Left ventricle myocardium inferior (tissue), 1 donor: ENCODE data around the gene HERC2. TPM values are rescaled to one million over a fixed set of nuclear protein-coding genes. Genes with fewer than 3 reads are reported as not detected.

Source experiments
- DNase-seq: peaks from one replicate; pipeline ENCODE4 v3.0.0-alpha.2; 2020
- H3K27ac ChIP-seq: fragments of 200-600 bp; replicated peaks from 2 replicates; pipeline ENCODE4 v1.8.0; 2021
- H3K27me3 ChIP-seq: fragments of 200-600 bp; 2 replicates; pipeline ENCODE4 v1.8.0; 2021; ENCODE audit warnings: low read depth
- H3K36me3 ChIP-seq: fragments of 200-600 bp; 2 replicates; pipeline ENCODE4 v1.8.0; 2021
- H3K4me1 ChIP-seq: fragments of 200-600 bp; 2 replicates; pipeline ENCODE4 v1.8.0; 2021
- H3K4me3 ChIP-seq: fragments of 200-600 bp; 2 replicates; pipeline ENCODE4 v1.8.0; 2021; ENCODE audit warnings: mild to moderate bottlenecking, moderate library complexity
- H3K9me3 ChIP-seq: fragments of 200-600 bp; replicated peaks from 2 replicates; pipeline ENCODE4 v1.8.0; 2021
- intact Hi-C: fragments of 100-400 bp; cut with micrococcal nuclease; formaldehyde crosslinking; loops from one replicate; pipeline ENCODE4 v1.11.0; 2022
- total RNA-seq: library from RNA; stranded (reverse); fragmentation: NEBNext Ultra II Directional; extraction: Animal tissue kit (Norgen Biotek cat#: 25700); gene quantifications from one replicate; pipeline ENCODE4 v1.2.1, GENCODE V29; 2021
- TF ChIP-seq, protein P1 (sequence below): fragments of 200-600 bp; IDR thresholded peaks from 2 replicates; pipeline ENCODE4 v1.8.0; 2021; ENCODE audit warnings: antibody characterized with exemption, mild to moderate bottlenecking, borderline replicate concordance
- donor health status: DM: no; HTN: yes; CAD: no; lungs with severe emphysema.

Gene HERC2
- total RNA-seq, 1 donor from 2014 or later = 45.8 TPM

DNA sequence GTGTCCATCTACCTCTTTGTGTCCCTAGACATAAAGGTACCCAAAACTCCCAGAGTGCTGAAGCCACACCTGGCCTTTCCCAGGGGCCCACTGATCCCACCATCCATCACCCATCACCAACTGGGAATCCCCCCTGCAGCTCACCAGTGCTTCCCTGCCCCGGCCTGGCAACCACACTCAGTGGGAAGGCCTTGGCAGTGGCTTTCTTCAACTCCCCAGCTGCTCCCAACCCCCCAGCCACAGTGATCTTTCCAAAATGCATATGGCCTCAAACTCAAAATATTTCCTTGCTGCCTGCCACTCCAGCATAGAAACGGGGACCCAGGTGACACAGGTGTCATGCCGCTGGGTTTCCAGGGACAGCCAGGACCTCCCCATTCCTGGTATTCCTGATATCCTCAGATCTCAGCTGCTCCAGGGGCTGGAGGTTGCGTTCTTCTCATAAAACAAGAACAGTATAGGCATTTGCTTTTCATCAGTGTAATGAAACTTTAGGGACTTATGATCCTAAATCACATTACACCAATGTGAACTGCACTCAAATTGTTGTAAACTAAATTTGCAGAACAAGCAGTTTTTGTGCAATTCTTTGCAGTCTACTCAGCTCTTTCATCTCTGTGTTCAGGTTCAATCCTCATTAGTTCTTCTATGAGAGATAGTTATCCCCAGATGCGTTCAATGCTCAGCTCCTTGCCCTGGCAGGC, 224.2 kb downstream of the HERC2 start:
- no peaks in the 10 kb centered on the region for H3K9me3 ChIP-seq
- peaks cover 89% of the 10 kb centered on the region for H3K27me3 ChIP-seq
- peaks cover 49% of the 10 kb centered on the region for H3K4me1 ChIP-seq
- intact Hi-C loops = no loop called here
- no peak for DNase-seq
- H3K4me3 ChIP-seq = no peak overlapping the region
- TF ChIP-seq, protein P1, sequence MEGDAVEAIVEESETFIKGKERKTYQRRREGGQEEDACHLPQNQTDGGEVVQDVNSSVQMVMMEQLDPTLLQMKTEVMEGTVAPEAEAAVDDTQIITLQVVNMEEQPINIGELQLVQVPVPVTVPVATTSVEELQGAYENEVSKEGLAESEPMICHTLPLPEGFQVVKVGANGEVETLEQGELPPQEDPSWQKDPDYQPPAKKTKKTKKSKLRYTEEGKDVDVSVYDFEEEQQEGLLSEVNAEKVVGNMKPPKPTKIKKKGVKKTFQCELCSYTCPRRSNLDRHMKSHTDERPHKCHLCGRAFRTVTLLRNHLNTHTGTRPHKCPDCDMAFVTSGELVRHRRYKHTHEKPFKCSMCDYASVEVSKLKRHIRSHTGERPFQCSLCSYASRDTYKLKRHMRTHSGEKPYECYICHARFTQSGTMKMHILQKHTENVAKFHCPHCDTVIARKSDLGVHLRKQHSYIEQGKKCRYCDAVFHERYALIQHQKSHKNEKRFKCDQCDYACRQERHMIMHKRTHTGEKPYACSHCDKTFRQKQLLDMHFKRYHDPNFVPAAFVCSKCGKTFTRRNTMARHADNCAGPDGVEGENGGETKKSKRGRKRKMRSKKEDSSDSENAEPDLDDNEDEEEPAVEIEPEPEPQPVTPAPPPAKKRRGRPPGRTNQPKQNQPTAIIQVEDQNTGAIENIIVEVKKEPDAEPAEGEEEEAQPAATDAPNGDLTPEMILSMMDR = no peak
- no peaks in the 10 kb centered on the region for H3K36me3 ChIP-seq
- H3K27ac ChIP-seq = no peak overlapping the region

DNA sequence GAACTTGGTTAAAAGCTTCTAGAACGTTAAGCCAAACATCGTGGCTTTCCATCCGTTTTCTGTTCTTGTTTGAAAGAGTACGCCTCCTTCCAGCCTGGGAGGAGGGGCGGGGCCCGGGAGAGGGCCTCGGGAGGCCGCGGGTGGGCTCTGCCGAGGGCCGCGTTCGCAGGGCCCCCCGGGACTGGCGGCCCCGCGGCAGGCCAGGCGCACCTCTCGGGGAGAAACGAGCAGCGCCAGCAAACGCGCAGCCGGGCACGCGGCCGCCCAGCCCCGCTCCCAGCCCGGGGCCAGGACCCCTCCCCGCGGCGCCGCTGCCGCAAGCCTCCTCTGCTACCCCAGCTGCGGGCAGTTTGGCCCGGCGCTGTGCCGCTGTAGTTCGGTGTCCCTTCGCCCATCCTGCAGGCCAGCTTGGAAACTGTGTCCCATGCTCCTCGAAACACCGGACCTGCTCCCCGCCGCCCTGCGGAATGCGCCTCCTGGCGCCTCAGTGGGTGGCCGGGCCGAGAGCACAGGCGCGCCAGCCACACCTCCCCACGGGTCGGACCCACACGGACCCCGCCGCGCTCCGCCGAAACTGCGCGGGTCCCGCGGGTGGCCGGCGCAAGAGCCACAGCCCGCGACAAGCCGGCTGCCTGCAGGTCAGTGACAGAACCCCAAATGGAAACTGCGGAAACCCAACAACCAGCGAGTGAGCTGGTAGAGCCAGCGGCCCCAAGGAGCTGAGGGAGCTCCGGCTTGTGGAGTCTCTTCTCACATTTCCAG, 225.1 kb downstream of the HERC2 start:
- peaks cover 49% of the 10 kb centered on the region for H3K4me1 ChIP-seq
- DNase-seq = no peak
- TF ChIP-seq, protein P1 = no peak
- no peaks in the 10 kb centered on the region for H3K36me3 ChIP-seq
- intact Hi-C loops = no loop called here
- peak overlapping the region; percentile 75 for H3K27ac ChIP-seq
- H3K4me3 ChIP-seq = peak overlapping the region; percentile 70
- H3K27me3 ChIP-seq = peaks cover 91% of the 10 kb centered on the region
- peaks cover under 1% of the 10 kb centered on the region for H3K9me3 ChIP-seq

DNA sequence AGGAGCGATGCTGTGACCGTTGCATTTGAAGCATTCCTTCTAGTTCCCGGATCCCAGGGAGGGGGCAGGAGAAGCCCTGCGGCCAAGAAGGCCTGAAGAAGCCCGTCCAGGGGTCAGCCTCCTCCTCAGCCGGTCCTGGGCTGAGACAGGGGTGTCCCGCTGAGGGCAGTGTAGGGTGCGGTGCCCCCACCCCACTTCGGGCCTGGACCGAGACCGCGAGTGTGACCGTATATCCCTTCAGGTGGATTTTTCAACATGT, 225.6 kb downstream of the HERC2 start:
- no peaks in the 10 kb centered on the region for H3K36me3 ChIP-seq
- TF ChIP-seq, protein P1 = no peak
- H3K27me3 ChIP-seq = peaks cover 93% of the 10 kb centered on the region
- peaks cover 6% of the 10 kb centered on the region for H3K9me3 ChIP-seq
- H3K4me1 ChIP-seq = peaks cover 49% of the 10 kb centered on the region
- peak overlapping the region; percentile 75 for H3K27ac ChIP-seq
- H3K4me3 ChIP-seq = peak overlapping the region; percentile 70
- intact Hi-C loops = no loop called here
- DNase-seq = no peak

DNA sequence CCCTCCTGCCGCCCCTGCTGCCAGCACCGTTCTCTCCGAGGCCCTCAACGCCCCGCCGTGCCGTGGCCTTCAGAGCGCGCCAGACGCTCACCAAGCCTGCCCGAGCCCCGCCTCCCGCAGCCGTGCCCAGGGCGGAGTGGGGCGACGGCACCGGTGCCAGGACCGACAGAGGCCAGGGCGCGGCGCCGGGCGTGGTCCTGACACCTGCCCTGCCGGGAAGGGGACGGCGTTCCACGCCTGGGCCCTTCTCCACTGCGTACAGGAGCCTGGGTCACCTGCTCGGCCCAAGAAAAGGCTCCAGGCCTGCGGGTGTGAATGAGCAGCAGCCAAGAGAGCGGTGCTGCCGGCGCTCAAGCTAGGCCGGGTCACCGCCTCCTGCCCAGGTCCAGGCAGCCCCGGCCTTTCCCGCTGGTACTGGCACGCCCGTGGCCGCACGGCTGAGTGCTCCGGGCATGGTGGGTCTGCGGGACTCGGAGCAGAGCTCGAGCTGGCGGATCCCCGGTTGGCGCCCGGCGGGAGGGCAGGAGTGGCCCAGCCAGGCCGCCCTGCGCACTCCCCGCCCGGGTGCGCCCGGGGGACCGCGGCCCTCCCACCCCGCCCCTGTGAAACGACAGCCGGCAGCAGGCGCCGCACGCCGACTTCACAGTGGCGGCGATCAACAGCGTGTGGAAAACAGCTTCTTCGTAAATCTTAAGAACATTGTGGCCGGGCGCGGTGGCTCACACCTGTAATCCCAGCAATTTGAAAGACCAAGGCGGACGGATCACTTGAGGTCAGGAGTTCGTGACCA, 227.1 kb downstream of the HERC2 start:
- no peak for DNase-seq
- peaks cover 83% of the 10 kb centered on the region for H3K27me3 ChIP-seq
- H3K4me3 ChIP-seq = peak overlapping the region; percentile 70
- H3K36me3 ChIP-seq = no peaks in the 10 kb centered on the region
- H3K27ac ChIP-seq = peak overlapping the region; percentile 75
- TF ChIP-seq, protein P1 = no peak
- peaks cover 16% of the 10 kb centered on the region for H3K9me3 ChIP-seq
- intact Hi-C loops = no loop called here
- peaks cover 49% of the 10 kb centered on the region for H3K4me1 ChIP-seq

DNA sequence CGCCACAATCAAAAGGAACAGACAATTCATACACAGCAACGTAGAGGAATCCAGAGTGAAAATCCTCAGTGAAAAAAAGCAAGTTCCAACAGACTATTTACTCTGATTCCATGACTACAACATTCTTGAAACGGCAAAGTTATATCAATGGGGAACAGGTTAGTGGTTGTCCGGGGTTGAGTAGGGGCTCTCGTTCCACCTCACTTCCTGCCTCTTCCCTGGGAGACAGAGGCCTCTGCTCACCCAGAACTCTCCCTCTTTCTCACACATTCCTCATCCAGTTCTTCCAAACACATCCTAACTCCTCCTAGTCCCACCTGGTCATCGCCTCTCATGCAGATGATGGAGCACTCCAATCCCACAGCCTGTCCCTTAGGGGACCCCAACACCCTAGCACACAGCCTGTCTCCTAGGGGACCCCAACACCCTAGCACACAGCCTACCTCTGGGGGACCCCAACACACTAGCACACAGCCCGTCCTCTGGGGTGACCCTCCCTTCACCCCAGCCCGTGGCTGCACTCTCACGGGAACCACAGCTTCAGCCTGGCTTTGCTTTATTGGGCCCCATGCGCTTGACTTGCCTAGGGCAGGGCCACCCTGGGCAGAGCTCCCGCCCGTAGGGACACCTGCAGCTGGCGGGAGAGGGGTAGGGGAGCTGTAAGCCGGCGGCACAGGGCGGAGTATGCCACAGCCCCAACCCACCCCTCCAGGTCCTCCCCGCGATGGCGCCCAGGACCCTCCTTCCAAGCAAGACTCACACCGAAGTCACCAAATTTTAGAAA, 228.0 kb downstream of the HERC2 start:
- peak overlapping the region; percentile 70 for H3K4me3 ChIP-seq
- DNase-seq = no peak

More for the DNA sequence above, 228.0 kb downstream of the HERC2 start:
- Histone ChIP-seq H3K36me3 (no peaks in the 10 kb centered on the region), H3K9me3 (peaks cover 16% of the 10 kb centered on the region), H3K27ac (no peak overlapping the region), H3K4me1 (peaks cover 41% of the 10 kb centered on the region), H3K27me3 (peaks cover 73% of the 10 kb centered on the region)
- intact Hi-C loops = no loop called here
- TF ChIP-seq, protein P1 = no peak
